Endothelial cell of umbilical vein (primary cell): ENCODE results near the gene SLF2. TPM values are rescaled to one million over a fixed set of nuclear protein-coding genes. Genes with fewer than 3 reads are reported as not detected.

Experiments used
- BruUV-seq: library from RNA; stranded (reverse); fragments of 400-500 nt; replicated peaks from 2 replicates; lab custom pipeline; 2021; lab: Mats Ljungman, UMichigan
- CTCF ChIA-PET: fragments of 300-600, 350-600 bp; sonication (Branson Sonifier 250); formaldehyde crosslinking; loops from one replicate; lab custom pipeline; 2021; ENCODE audit warnings: antibody characterized with exemption, inconsistent platforms; lab: Charles Lee
- POLR2A ChIA-PET: fragments of 300-600, 350-600 bp; sonication (Branson Sonifier 250); formaldehyde crosslinking; loops from one replicate; lab custom pipeline; 2021; ENCODE audit warnings: antibody characterized with exemption, inconsistent platforms; lab: Charles Lee
- DNase-seq: peaks from one replicate; pipeline ENCODE4 v3.0.0-alpha.2; 2011; ENCODE audit warnings: low read depth, low spot score
- FAIRE-seq: peaks from 2 replicates; lab custom pipeline; 2011; peaks lifted over from hg19 to GRCh38; lab: Jason Lieb, UNC
- H2AFZ ChIP-seq: 2 replicates; pipeline ENCODE4 v1.6.0; 2012; ENCODE audit warnings: low read depth, low read length, control low read depth, inconsistent platforms
- H3K27ac ChIP-seq: 2 replicates; pipeline ENCODE4 v1.5.1; 2011; ENCODE audit warnings: low read depth, mild to moderate bottlenecking, control low read depth, low read length, moderate library complexity; ENCODE audit not compliant: insufficient read depth
- H3K27me3 ChIP-seq, 2 experiments: 2 replicates each; pipeline versions ENCODE4 v1.6.0 to v1.6.1; 2011; ENCODE audit warnings: low read length in 2 of 2, mixed read lengths in 1 of 2; ENCODE audit not compliant: control insufficient read depth in 2 of 2, insufficient read depth in 2 of 2
- H3K36me3 ChIP-seq, 2 experiments: 2 replicates in 1 of 2; 3 replicates in 1 of 2; pipeline ENCODE4 v1.5.1; 2011; ENCODE audit warnings: low read length in 2 of 2, mild to moderate bottlenecking in 1 of 2, moderate library complexity in 1 of 2; ENCODE audit not compliant: control insufficient read depth in 2 of 2, insufficient read depth in 2 of 2; ENCODE audit errors: extremely low read depth in 1 of 2
- H3K4me1 ChIP-seq: 3 replicates; pipeline ENCODE4 v1.5.1; 2011; ENCODE audit warnings: mild to moderate bottlenecking, low read length; ENCODE audit not compliant: control insufficient read depth, insufficient read depth; ENCODE audit errors: extremely low read depth
- H3K4me2 ChIP-seq: 2 replicates; pipeline ENCODE4 v1.6.1; 2011; ENCODE audit warnings: low read length, control low read depth, mixed read lengths; ENCODE audit not compliant: insufficient read depth
- H3K4me3 ChIP-seq, 3 experiments: fragments of 200-600 bp in 1 of 3; sonication (generic), shearing (Covaris generic) in 1 of 3; replicated peaks in 1 of 3; 2 replicates each; pipeline ENCODE4 v1.5.1; 2011 to 2016; ENCODE audit warnings: control low read depth in 3 of 3, low read length in 3 of 3, mild to moderate bottlenecking in 2 of 3, inconsistent platforms in 1 of 3, low read depth in 1 of 3, moderate library complexity in 1 of 3; ENCODE audit not compliant: insufficient read depth in 1 of 3
- H3K79me2 ChIP-seq: 2 replicates; pipeline ENCODE4 v1.6.0; 2012; ENCODE audit warnings: low read length, inconsistent platforms; ENCODE audit not compliant: control insufficient read depth, insufficient read depth
- H3K9ac ChIP-seq: replicated peaks from 2 replicates; pipeline ENCODE3; 2011; ENCODE audit warnings: low read length, control low read depth; ENCODE audit not compliant: insufficient read depth; ENCODE audit errors: extremely low read depth
- H3K9me1 ChIP-seq: replicated peaks from 3 replicates; pipeline ENCODE4 v1.6.0; 2011; ENCODE audit warnings: mild to moderate bottlenecking, low read length; ENCODE audit not compliant: control insufficient read depth, insufficient read depth; ENCODE audit errors: extremely low read depth
- H3K9me3 ChIP-seq: replicated peaks from 2 replicates; pipeline ENCODE4 v1.5.1; 2012; ENCODE audit warnings: low read length, inconsistent platforms; ENCODE audit not compliant: control insufficient read depth, insufficient read depth
- H4K20me1 ChIP-seq: replicated peaks from 2 replicates; pipeline ENCODE3; 2011; ENCODE audit warnings: mild to moderate bottlenecking, low read length; ENCODE audit not compliant: control insufficient read depth, insufficient read depth; ENCODE audit errors: extremely low read depth
- EZH2 ChIP-seq: IDR thresholded peaks from 2 replicates; pipeline ENCODE4 v1.6.1; 2012; ENCODE audit warnings: borderline replicate concordance, low read depth, mild to moderate bottlenecking, moderate library complexity, low read length, inconsistent platforms; ENCODE audit not compliant: severe bottlenecking
- FOS ChIP-seq: IDR thresholded peaks from 2 replicates; pipeline ENCODE4 v1.6.1; 2011; ENCODE audit warnings: mild to moderate bottlenecking, low read length, moderate library complexity, borderline replicate concordance; ENCODE audit not compliant: insufficient read depth
- GATA2 ChIP-seq: IDR thresholded peaks from 2 replicates; pipeline ENCODE4 v1.7.0; 2011; ENCODE audit warnings: low read depth, mild to moderate bottlenecking, moderate library complexity, mixed read lengths, low read length; ENCODE audit not compliant: insufficient read length, insufficient read depth
- JUN ChIP-seq: IDR thresholded peaks from 2 replicates; pipeline ENCODE4 v1.6.1; 2011; ENCODE audit warnings: borderline replicate concordance, low read depth; ENCODE audit not compliant: insufficient read length, insufficient read depth
- MYC ChIP-seq: IDR thresholded peaks from one replicate; pipeline ENCODE4 v1.6.1; 2011; ENCODE audit warnings: mild to moderate bottlenecking, low read depth, low read length
- POLR2A ChIP-seq: IDR thresholded peaks from 2 replicates; pipeline ENCODE4 v1.6.1; 2012; ENCODE audit warnings: low read depth, mild to moderate bottlenecking, control low read depth, low read length
- POLR2AphosphoS5 ChIP-seq: IDR thresholded peaks from 2 replicates; pipeline ENCODE4 v1.6.1; 2012; ENCODE audit warnings: low read depth, mild to moderate bottlenecking, control low read depth, low read length, moderate library complexity; ENCODE audit not compliant: insufficient read depth
- dilution Hi-C: fragments of 300-500 bp; cut with MboI; formaldehyde crosslinking; loops from one replicate; pipeline ENCODE4 v1.15.0; 2019; ENCODE audit warnings: low sequenced_read_pairs; ENCODE audit not compliant: extremely low pct_ligation_motif_present
- intact Hi-C: fragments of 100-400 bp; cut with micrococcal nuclease; formaldehyde crosslinking; loops from one replicate; pipeline ENCODE4 v1.10.0; 2022
- polyA plus RNA-seq, 4 experiments: library from polyadenylated mRNA; depleted of rRNA in 3 of 4; stranded (reverse) in 3 of 4; unstranded in 1 of 4; fragments of >200 nt; gene quantifications; 2 replicates each; pipeline versions ENCODE4 v1.2.1 to v1.2.3, GENCODE V29; 2011 to 2012; ENCODE audit warnings: missing spikeins in 1 of 4
- total RNA-seq: library from RNA; stranded (reverse); gene quantifications from 2 replicates; pipeline ENCODE4 v1.2.3, GENCODE V29; 2021
- TF ChIP-seq, protein P1 (sequence below): IDR thresholded peaks from 2 replicates; pipeline ENCODE4 v1.6.1; 2011; ENCODE audit not compliant: insufficient read depth, insufficient read length
- TF ChIP-seq, protein P2 (sequence below), 2 donors: IDR thresholded peaks; 1 replicate in 1 of 2; 2 replicates in 1 of 2; pipeline ENCODE4 v1.5.1; 2011; ENCODE audit warnings: low read length in 2 of 2, mild to moderate bottlenecking in 2 of 2, moderate library complexity in 2 of 2, control low read depth in 1 of 2, inconsistent platforms in 1 of 2, low read depth in 1 of 2; ENCODE audit not compliant: insufficient read depth in 1 of 2; ENCODE audit errors: extremely low read depth in 1 of 2

Gene SLF2
- total and polyA plus RNA-seq, 2 donors (not counting 3 experiments of a cell fraction or from before 2014, with no cell fraction given), result 7.5 to 35.5 TPM

DNA sequence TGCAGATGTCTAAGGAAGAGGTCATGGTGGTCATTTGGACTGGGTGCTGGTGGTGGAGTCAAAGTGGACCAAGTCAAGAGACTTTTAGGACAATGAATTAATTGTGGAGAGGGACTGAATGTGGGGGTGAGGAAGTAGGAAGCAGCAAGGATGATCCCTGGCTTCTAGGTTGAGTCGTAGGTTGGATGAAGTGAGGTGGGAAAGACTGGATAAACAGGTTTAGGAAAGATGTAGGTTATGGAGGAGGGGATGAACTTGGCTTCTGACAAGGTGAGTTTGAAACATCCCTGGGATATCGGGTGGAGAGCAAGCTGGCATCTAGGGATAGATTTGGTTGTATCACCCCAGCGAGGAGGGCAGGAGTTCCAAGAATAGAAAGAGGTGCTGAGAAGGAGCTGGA, 64.1 kb downstream of the SLF2 start:
- no peaks in the 10 kb centered on the region for H3K27me3 ChIP-seq
- no peaks in the 10 kb centered on the region for H3K9me3 ChIP-seq
- no peak overlapping the region for H3K4me2 ChIP-seq
- ChIA-PET CTCF (interaction anchor here (0.6 to 1.0 kb wide), 2 partner anchors 34 to 38 kb away, joined by 3 read pairs; no protein-coding TSS in a partner anchor), POLR2A (no interaction called here)
- H3K36me3 ChIP-seq, result peaks cover 0 to 8% of the 10 kb centered on the region in 2 experiments
- BruUV-seq, result no TSS peak
- no peaks in the 10 kb centered on the region for H3K79me2 ChIP-seq
- TF ChIP-seq FOS (no peak), POLR2AphosphoS5 (no peak), POLR2A (no peak), GATA2 (no peak), MYC (no peak), EZH2 (no peak), JUN (no peak)
- TF ChIP-seq, protein P1, sequence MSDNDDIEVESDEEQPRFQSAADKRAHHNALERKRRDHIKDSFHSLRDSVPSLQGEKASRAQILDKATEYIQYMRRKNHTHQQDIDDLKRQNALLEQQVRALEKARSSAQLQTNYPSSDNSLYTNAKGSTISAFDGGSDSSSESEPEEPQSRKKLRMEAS, result no peak
- TF ChIP-seq, protein P2, sequence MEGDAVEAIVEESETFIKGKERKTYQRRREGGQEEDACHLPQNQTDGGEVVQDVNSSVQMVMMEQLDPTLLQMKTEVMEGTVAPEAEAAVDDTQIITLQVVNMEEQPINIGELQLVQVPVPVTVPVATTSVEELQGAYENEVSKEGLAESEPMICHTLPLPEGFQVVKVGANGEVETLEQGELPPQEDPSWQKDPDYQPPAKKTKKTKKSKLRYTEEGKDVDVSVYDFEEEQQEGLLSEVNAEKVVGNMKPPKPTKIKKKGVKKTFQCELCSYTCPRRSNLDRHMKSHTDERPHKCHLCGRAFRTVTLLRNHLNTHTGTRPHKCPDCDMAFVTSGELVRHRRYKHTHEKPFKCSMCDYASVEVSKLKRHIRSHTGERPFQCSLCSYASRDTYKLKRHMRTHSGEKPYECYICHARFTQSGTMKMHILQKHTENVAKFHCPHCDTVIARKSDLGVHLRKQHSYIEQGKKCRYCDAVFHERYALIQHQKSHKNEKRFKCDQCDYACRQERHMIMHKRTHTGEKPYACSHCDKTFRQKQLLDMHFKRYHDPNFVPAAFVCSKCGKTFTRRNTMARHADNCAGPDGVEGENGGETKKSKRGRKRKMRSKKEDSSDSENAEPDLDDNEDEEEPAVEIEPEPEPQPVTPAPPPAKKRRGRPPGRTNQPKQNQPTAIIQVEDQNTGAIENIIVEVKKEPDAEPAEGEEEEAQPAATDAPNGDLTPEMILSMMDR (IDR thresholded peaks at IDR 0.05; ENCODE audit: extremely low read depth in 1 of 2, insufficient read depth in 1 of 2, low read depth in 1 of 2, low read length in 2 of 2), result no peak
- no peak for DNase-seq
- H3K9ac ChIP-seq, result no peak overlapping the region
- dilution Hi-C loops, result no loop called here
- no peak for FAIRE-seq
- no peaks in the 10 kb centered on the region for H3K9me1 ChIP-seq
- no peak overlapping the region for H3K4me3 ChIP-seq
- no peaks in the 10 kb centered on the region for H4K20me1 ChIP-seq
- no peak overlapping the region for H3K27ac ChIP-seq
- no peaks in the 10 kb centered on the region for H3K4me1 ChIP-seq
- intact Hi-C loops, result no loop called here
- no peak overlapping the region for H2AFZ ChIP-seq
